Muscle of leg (tissue), 11 donors: Measurements from ENCODE around the gene CAPRIN2. TPM values are rescaled to one million over a fixed set of nuclear protein-coding genes. Genes with fewer than 3 reads are reported as not detected.

Experiments
- DNase-seq: peaks from one replicate; pipeline ENCODE4 v3.0.0; 2013
- H3K27ac ChIP-seq: one replicate; pipeline ENCODE4 v1.5.1; 2013; ENCODE audit warnings: mild to moderate bottlenecking, low read length, control low read depth
- H3K27me3 ChIP-seq: one replicate; pipeline ENCODE4 v1.6.1; 2013; ENCODE audit warnings: low read length; ENCODE audit not compliant: control insufficient read depth, insufficient read depth
- H3K36me3 ChIP-seq: one replicate; pipeline ENCODE4 v1.6.1; 2013; ENCODE audit warnings: low read length; ENCODE audit not compliant: control insufficient read depth, insufficient read depth
- H3K4me1 ChIP-seq: one replicate; pipeline ENCODE4 v1.6.1; 2013; ENCODE audit warnings: low read length; ENCODE audit not compliant: control insufficient read depth, insufficient read depth
- H3K4me3 ChIP-seq: one replicate; pipeline ENCODE4 v1.5.1; 2013; ENCODE audit warnings: low read length, control low read depth
- H3K9me3 ChIP-seq: replicated peaks from 2 replicates; pipeline ENCODE4 v1.6.1; 2013; ENCODE audit warnings: low read depth, low read length; ENCODE audit not compliant: control insufficient read depth
- WGBS: methylation state at CpG from one replicate; pipeline ENCODE4 v1.1.5; 2013; ENCODE audit warnings: missing lambda C conversion rate; ENCODE audit not compliant: insufficient coverage; 5-methylcytosine and 5-hydroxymethylcytosine counted together
- polyA plus RNA-seq, 8 donors: library from polyadenylated mRNA; unstranded; fragments of 120-200 nt; gene quantifications; one replicate each; pipeline versions ENCODE4 v1.2.1 to v1.2.3, GENCODE V29; 2013; ENCODE audit warnings: inconsistent platforms in 1 of 8, low replicate concordance in 1 of 8; ENCODE audit not compliant: insufficient read length in 8 of 8, insufficient read depth in 1 of 8
- total RNA-seq: library from RNA; stranded (reverse); fragments of 120-200 nt; gene quantifications from one replicate; pipeline ENCODE4 v1.2.4, GENCODE V29; 2013

CAPRIN2 gene
- total and polyA plus RNA-seq, 9 donors: 17.4 to 31.5 (median 22.1) TPM

DNA sequence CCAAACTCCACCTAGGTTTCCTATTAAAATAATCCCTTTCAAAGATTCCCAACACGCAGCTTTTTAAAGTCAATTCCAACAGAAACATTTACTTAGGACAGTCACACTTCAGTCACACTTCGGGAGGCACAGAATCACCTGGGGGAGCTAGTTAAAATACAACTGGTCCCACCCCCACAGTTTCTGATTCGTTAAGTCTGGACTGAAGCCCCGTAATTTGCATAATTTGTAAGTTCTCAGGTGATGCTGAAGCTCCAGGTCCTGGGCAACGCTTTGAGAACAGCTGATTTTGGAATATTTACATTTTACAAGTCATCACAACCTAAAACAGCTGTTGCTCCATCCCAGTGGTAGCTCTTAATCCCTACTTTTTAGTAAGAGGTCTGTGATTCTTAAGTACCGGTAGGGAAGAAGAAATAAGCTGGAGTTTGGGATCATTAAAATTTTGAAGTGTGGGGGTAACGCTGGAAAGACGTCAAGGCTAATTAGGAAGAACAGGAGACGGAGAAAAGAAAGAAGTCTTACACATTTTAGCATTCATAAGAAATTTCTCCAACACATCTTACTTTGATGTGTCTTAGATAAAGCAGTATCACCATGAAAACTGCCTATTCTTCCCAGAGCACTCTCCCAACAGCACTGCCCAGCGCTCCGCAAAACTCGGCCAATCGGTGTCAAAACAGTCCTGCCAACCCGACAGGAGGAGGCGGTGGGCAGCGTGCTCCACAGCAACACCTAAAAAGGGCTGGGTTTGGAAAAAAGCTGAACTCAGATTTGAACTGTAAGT lies 60.1 kb downstream of the CAPRIN2 start:
- WGBS: 3% methylated on average over 3 of the region's 16 CpGs
- H3K27ac ChIP-seq: peak overlapping the region; percentile 43
- no peaks in the 10 kb centered on the region for H3K27me3 ChIP-seq
- peak overlapping the region; percentile 91 for H3K4me3 ChIP-seq
- H3K4me1 ChIP-seq: peaks cover 6% of the 10 kb centered on the region
- peak; percentile 46 for DNase-seq
- H3K9me3 ChIP-seq: no peaks in the 10 kb centered on the region
- H3K36me3 ChIP-seq: peaks cover 2% of the 10 kb centered on the region

DNA sequence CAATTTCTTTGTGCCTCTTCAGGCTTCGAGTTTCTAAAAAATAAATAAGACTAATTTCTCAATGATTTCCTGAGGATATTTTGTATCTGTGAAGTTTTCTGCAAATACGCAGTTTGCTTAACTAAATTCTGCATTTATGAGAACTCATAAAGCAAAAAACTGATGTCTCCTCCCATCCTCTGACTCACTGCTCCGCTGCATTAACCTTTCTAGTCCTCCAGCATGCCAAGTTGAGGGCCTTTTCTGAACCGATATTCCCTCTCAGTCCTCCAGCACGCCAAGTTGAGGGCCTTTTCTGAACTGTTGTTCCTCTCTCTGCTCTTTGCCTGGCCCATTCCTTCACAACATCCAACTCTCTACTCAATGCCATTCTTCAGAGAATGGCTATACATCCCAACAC lies 62.3 kb downstream of the CAPRIN2 start:
- no peaks in the 10 kb centered on the region for H3K9me3 ChIP-seq
- H3K27me3 ChIP-seq: no peaks in the 10 kb centered on the region
- H3K4me3 ChIP-seq: no peak overlapping the region
- peaks cover 6% of the 10 kb centered on the region for H3K4me1 ChIP-seq
- 56% methylated on average over 3 of the region's 5 CpGs for WGBS
- H3K27ac ChIP-seq: no peak overlapping the region
- H3K36me3 ChIP-seq: peaks cover 2% of the 10 kb centered on the region
- no peak for DNase-seq

DNA sequence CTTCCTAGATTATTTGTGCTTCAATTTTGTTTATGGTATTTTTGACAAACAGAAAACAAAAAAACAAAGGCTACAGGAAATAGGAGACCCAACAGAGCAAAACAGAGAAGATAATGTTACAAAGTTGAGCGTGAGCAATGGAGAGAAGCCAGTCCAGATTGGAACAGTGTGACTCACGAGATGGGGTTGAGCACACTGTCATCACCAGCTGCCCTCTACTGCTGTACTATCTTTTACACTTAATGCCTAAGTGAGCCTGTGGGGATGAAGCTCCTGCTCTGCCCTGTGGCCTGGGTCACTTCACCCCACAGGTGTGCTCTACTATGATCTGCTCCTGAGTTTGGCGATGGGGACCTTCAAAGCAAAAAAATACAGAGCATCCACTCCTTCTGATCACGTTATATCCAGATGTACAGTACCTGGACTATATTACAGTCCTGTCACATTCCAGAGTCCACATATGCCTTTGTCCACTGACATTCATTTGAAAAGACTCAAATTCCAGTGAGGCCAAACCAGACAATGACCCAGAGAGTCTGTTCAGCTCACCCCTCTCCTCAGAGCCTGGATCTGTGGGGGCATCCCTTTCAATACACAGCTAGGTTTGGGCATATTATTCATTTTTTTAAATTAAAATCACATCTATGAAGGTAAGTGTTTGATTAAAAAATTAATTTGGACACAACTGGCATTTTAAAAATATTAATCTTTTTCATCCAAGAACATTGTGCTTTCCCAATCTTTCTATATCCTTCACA lies 63.5 kb downstream of the CAPRIN2 start:
- H3K4me1 ChIP-seq: peaks cover 6% of the 10 kb centered on the region

DNA sequence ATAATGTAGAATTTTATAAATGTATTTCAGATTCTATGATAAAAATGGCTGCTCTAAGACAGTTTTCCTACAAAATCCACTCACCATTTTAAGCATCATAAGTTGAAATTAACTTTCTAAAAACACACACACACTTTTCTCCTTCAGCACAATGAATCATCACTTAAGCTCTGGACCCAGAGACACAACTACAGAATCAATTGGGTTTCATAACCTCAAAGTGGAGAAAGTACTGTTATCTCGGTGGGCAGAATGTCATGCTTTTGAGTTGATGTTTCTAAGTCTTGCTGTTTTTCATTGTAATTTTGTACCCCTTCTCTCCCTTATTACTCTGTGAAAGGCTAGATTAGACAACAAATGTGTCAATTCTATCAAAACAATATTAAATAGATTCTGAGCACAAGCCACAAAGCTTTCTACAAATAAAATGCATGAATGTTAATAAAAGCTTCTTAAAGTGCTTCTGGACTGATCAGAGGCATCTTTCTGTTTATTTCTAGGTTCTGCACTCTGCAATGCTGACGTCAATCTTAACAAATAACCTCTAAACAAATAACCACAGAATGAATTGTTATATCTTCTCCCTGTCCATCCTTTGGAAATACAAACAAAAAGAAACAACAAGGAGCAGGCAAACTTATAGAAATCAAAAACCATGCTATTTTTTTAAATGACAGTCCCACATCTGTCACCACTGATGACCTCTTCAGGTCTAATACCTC lies 67.3 kb downstream of the CAPRIN2 start:
- Histone ChIP-seq H3K27me3 (no peaks in the 10 kb centered on the region), H3K4me1 (no peaks in the 10 kb centered on the region), H3K27ac (no peak overlapping the region), H3K36me3 (peaks cover 12% of the 10 kb centered on the region), H3K9me3 (no peaks in the 10 kb centered on the region), H3K4me3 (no peak overlapping the region)
- no peak for DNase-seq
- no CpG with 5 or more reads among the region's 2 CpGs for whole genome bisulfite sequencing

More for the DNA sequence above, 63.5 kb downstream of the CAPRIN2 start:
- peak; percentile 44 for DNase-seq
- Histone ChIP-seq H3K9me3 (no peaks in the 10 kb centered on the region), H3K4me3 (no peak overlapping the region), H3K27me3 (no peaks in the 10 kb centered on the region), H3K27ac (peak overlapping the region; percentile 21), H3K36me3 (peaks cover 3% of the 10 kb centered on the region)
- 43% methylated on average over 2 of the region's 4 CpGs for WGBS

DNA sequence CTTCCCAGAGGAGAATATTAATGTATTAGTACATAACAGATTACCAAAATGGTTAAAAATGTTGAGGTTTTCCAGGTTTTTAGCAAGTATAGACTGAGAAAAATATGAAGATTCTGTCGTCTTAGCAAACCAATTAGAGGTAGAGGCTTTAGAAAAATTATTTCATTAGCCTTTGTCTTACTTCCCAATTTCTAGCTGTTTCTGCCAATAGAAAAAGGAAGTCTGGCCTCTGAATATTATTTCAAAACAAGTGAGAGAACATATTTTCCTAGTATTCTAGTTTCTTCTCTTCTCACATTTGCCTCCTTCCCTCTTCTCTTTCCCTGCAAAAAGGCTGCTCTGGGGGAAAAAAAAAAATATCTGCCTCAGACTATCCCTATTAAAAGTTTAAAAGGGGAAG lies 75.5 kb downstream of the CAPRIN2 start:
- no peaks in the 10 kb centered on the region for H3K9me3 ChIP-seq
- peaks cover 19% of the 10 kb centered on the region for H3K36me3 ChIP-seq
- no peaks in the 10 kb centered on the region for H3K27me3 ChIP-seq
- no peak overlapping the region for H3K27ac ChIP-seq
- no CpG with 5 or more reads among the region's 1 CpG for WGBS
- H3K4me3 ChIP-seq: no peak overlapping the region
- DNase-seq: no peak
- H3K4me1 ChIP-seq: no peaks in the 10 kb centered on the region

DNA sequence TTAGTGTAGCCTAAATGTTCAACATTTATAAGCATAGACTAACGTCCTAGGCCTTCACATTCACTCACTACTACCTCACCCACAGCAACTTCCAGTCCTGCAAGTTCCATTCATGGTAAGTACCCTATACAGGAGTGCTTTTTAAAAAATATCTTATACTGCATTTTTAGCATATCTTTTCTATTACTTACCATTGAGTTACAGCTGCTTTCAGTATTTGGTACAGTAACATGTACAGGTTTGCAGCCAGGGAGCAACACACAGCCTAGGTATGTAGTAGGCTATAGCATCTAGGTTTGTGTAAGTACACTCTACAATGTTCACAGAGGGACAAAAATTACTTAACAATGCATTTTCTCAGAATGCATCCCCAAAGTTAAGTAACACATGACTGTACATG lies 76.5 kb downstream of the CAPRIN2 start:
- WGBS: no CpG with 5 or more reads among the region's 1 CpG
- no peak overlapping the region for H3K27ac ChIP-seq
- no peak for DNase-seq
- no peaks in the 10 kb centered on the region for H3K27me3 ChIP-seq
- H3K4me3 ChIP-seq: no peak overlapping the region
- H3K9me3 ChIP-seq: no peaks in the 10 kb centered on the region
- H3K36me3 ChIP-seq: peaks cover 17% of the 10 kb centered on the region
- H3K4me1 ChIP-seq: no peaks in the 10 kb centered on the region

DNA sequence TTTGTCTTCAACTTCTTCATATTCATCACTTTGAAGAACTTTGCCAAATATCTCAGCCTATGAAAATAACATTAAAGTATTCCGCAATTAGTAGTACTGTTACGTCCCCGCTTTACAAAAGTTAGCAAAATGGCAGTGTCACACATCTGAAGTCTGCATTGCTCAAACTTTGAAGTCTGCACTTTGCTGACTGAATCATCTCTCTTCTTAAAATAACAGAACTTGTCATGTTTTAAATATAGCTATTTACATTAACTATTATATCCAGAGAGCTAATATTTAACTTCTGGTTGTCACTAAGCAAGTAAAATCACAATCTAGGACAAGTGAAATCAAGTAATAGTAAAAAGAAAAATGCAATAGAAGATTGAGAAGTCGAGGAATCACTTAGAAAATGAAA lies 93.5 kb downstream of the CAPRIN2 start:
- H3K4me1 ChIP-seq: no peaks in the 10 kb centered on the region
- no peak overlapping the region for H3K27ac ChIP-seq
- H3K27me3 ChIP-seq: no peaks in the 10 kb centered on the region
- WGBS: 100% methylated on average over 2 of the region's 4 CpGs
- H3K36me3 ChIP-seq: peaks cover 25% of the 10 kb centered on the region
- H3K4me3 ChIP-seq: no peak overlapping the region
- no peak for DNase-seq
- no peaks in the 10 kb centered on the region for H3K9me3 ChIP-seq

Other genes starting within 250 kb of the CAPRIN2 start
- gene IPO8, start 59.1 kb downstream of the CAPRIN2 start, total RNA-seq: 18.5 TPM
- 10 to 100 TPM; 22.9 to 33.8 (median 28.7) TPM for gene IPO8, start 59.1 kb downstream of the CAPRIN2 start, polyA plus RNA-seq
- 9.1 TPM for gene TSPAN11, start 171.8 kb upstream of the CAPRIN2 start, total RNA-seq
- 10 to 100 TPM in 3 of 8 donors, 1 to 10 TPM in 5; 4.7 to 19.6 (median 9.3) TPM for gene TSPAN11, start 171.8 kb upstream of the CAPRIN2 start, polyA plus RNA-seq